Tibial artery (tissue), 4 donors: Measurements from ENCODE around the gene SERPINB7.

ENCODE experiments used
- DNase-seq, 2 donors: peaks; one replicate each; pipeline ENCODE4 v3.0.0-alpha.2; 2019
- H3K27ac ChIP-seq, 2 donors: fragments of 200-600 bp; sonication (generic) in 1 of 2; 1 replicate in 1 of 2; 2 replicates in 1 of 2; pipeline ENCODE4 v1.5.1; 2018 to 2019; ENCODE audit warnings: mild to moderate bottlenecking in 1 of 2
- H3K27me3 ChIP-seq, 2 donors: fragments of 200-600 bp; sonication (generic) in 1 of 2; one replicate each; pipeline versions ENCODE4 v1.5.1 to v1.6.0; 2016 to 2019
- H3K36me3 ChIP-seq, 3 donors: fragments of 200-600 bp; sonication (generic) in 2 of 3; one replicate each; pipeline ENCODE4 v1.5.1; 2016 to 2019; ENCODE audit warnings: mild to moderate bottlenecking in 2 of 3
- H3K4me1 ChIP-seq, 4 donors: fragments of 200-600 bp; sonication (generic) in 2 of 4; 1 replicate in 3 of 4; 2 replicates in 1 of 4; pipeline ENCODE4 v1.5.1; 2016 to 2019
- H3K4me3 ChIP-seq, 2 donors: fragments of 200-600 bp; sonication (generic) in 1 of 2; 1 replicate in 1 of 2; 2 replicates in 1 of 2; pipeline ENCODE4 v1.5.1; 2018 to 2019; ENCODE audit warnings: mild to moderate bottlenecking in 2 of 2
- H3K9me3 ChIP-seq, 3 donors: fragments of 200-600 bp; sonication (generic) in 1 of 3; one replicate each; pipeline ENCODE4 v1.5.1; 2016 to 2019
- intact Hi-C: fragments of 100-400 bp; cut with DNase I; formaldehyde crosslinking; loops from one replicate; pipeline ENCODE4 v1.15.0; 2023; ENCODE audit warnings: low total_unique reads
- TF ChIP-seq, protein P1 (sequence below), 2 experiments: fragments of 200-600 bp in 1 of 2; fragments of 450-650 bp in 1 of 2; IDR thresholded peaks; one replicate each; pipeline ENCODE4 v1.5.1; 2017 to 2019; ENCODE audit warnings: antibody characterized with exemption in 2 of 2, mild to moderate bottlenecking in 1 of 2, moderate library complexity in 1 of 2

Gene SERPINB7

GRCh38 chr18:63850020-63850419 lies 74.8 kb downstream of the SERPINB7 start:
- Histone ChIP-seq H3K4me1 (no peaks in the 10 kb centered on the region), H3K36me3 (no peaks in the 10 kb centered on the region), H3K4me3 (no peak overlapping the region), H3K27me3 (no peaks in the 10 kb centered on the region), H3K9me3 (peaks cover 0 to 5% (median 0%) of the 10 kb centered on the region in 3 donors), H3K27ac (no peak overlapping the region)
- TF ChIP-seq, protein P1, sequence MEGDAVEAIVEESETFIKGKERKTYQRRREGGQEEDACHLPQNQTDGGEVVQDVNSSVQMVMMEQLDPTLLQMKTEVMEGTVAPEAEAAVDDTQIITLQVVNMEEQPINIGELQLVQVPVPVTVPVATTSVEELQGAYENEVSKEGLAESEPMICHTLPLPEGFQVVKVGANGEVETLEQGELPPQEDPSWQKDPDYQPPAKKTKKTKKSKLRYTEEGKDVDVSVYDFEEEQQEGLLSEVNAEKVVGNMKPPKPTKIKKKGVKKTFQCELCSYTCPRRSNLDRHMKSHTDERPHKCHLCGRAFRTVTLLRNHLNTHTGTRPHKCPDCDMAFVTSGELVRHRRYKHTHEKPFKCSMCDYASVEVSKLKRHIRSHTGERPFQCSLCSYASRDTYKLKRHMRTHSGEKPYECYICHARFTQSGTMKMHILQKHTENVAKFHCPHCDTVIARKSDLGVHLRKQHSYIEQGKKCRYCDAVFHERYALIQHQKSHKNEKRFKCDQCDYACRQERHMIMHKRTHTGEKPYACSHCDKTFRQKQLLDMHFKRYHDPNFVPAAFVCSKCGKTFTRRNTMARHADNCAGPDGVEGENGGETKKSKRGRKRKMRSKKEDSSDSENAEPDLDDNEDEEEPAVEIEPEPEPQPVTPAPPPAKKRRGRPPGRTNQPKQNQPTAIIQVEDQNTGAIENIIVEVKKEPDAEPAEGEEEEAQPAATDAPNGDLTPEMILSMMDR (IDR thresholded peaks at IDR 0.05) = no peak
- no peak for DNase-seq
- intact Hi-C loops = no loop called here

GRCh38 chr18:63850636-63851035 lies 75.4 kb downstream of the SERPINB7 start:
- Histone ChIP-seq H3K4me3 (no peak overlapping the region), H3K9me3 (peaks cover 0 to 6% (median 0%) of the 10 kb centered on the region in 3 donors), H3K36me3 (no peaks in the 10 kb centered on the region), H3K27me3 (no peaks in the 10 kb centered on the region), H3K27ac (no peak overlapping the region), H3K4me1 (no peaks in the 10 kb centered on the region)
- DNase-seq = no peak
- intact Hi-C loops = no loop called here
- TF ChIP-seq, protein P1 (IDR thresholded peaks at IDR 0.05) = no peak
